Measurements from ENCODE around the gene AAGAB. TPM values are rescaled to one million over a fixed set of nuclear protein-coding genes. Genes with fewer than 3 reads are reported as not detected.

AAGAB gene
- total RNA-seq, 2 donors from 2014 or later = 51.7 to 65.0 TPM

DNA sequence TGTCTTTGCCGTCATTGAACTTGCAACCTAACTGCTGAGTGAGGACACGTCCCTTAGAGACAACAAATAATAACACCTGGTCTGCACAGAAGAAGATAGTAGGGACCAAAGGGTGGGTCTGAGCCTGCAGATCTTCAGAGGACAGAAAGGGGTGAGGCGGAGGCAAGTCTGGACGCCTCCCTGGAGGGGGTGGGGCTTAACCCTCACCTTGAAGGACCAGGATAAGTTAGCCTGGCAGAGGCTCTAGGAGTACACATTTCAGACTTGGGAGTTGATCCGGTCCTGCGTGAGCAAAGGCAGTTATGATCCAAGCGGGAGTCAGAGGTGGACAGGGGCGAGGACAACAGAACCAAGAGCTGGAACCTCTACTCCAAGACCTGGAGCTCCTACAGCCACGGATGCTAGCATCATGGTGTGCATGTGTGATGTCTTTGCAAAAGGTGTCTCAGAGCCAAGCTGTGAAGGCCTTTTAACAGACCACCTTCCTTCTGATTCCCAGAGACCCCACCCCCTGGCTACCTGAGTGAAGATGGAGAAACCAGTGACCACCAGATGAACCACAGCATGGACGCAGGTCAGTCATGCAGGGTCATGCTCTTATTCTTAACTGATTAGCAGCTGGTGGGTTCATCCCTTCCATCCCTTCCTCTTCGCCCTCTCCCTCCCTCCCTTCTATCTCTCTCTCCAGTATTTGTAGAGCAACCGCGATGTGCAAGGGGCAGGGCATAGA lies 88.0 kb downstream of the AAGAB start:
- DNase-seq = no peak
- Mint-ChIP-seq H3K27me3 (ENCODE audit: low read depth) (no peaks in the 10 kb centered on the region), H3K36me3 (ENCODE audit: insufficient read depth in 2 of 2) (peaks cover 5% of the 10 kb centered on the region in 2 donors), H3K4me3 (no peak overlapping the region), H3K4me1 (ENCODE audit: low read depth) (peaks cover 26% of the 10 kb centered on the region), H3K27ac (no peak overlapping the region), H3K9me3 (no peaks in the 10 kb centered on the region)
- ATAC-seq (replicated peaks in 1 of 2) = no peak

GRCh38 chr15:67165254-67166253 lies 88.9 kb downstream of the AAGAB start:
- ATAC-seq (replicated peaks in 1 of 2) = no peak
- Mint-ChIP-seq H3K4me3 (no peak overlapping the region), H3K4me1 (ENCODE audit: low read depth) (peaks cover 21% of the 10 kb centered on the region), H3K36me3 (ENCODE audit: insufficient read depth in 2 of 2) (peaks cover 5% of the 10 kb centered on the region in 2 donors), H3K27ac (no peak overlapping the region), H3K27me3 (ENCODE audit: low read depth) (no peaks in the 10 kb centered on the region), H3K9me3 (no peaks in the 10 kb centered on the region)
- DNase-seq = no peak

- H3K4me3 Mint-ChIP-seq = no peak overlapping the region
- ATAC-seq (replicated peaks in 1 of 2) = no peak
- peaks cover 5% of the 10 kb centered on the region in 2 donors for H3K36me3 Mint-ChIP-seq (ENCODE audit: insufficient read depth in 2 of 2)
- H3K27me3 Mint-ChIP-seq (ENCODE audit: low read depth) = no peaks in the 10 kb centered on the region
- H3K9me3 Mint-ChIP-seq = no peaks in the 10 kb centered on the region
- no peak for DNase-seq
- H3K27ac Mint-ChIP-seq = no peak overlapping the region
- H3K4me1 Mint-ChIP-seq (ENCODE audit: low read depth) = peaks cover 14% of the 10 kb centered on the region
Measured at GRCh38 chr15:67164811-67165253, 89.6 kb downstream of the AAGAB start.

DNA sequence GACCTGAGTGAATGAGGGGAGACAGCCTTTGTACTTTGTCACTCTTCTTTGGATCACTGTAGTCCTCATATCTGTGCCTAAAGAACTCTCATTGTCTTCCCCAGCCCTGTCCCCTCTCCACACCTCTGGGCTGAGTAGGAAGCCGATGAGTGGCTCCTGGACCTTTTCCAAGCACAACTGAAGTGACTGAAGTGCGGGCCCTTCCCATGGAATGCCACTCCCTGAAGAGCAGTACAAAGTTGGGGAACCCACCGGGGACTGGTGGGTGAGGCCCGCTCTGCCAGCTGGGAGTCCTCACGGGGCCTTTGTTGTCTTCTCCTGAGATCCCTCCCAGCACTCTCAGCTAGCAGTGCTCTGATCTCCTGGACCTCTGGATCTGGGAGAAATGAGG lies 90.1 kb downstream of the AAGAB start:
- Mint-ChIP-seq H3K36me3 (ENCODE audit: insufficient read depth in 2 of 2) (peaks cover 5% of the 10 kb centered on the region in 2 donors), H3K4me3 (no peak overlapping the region), H3K27ac (no peak overlapping the region), H3K9me3 (no peaks in the 10 kb centered on the region), H3K27me3 (ENCODE audit: low read depth) (no peaks in the 10 kb centered on the region), H3K4me1 (ENCODE audit: low read depth) (peaks cover 9% of the 10 kb centered on the region)
- DNase-seq = no peak
- ATAC-seq (replicated peaks in 1 of 2) = no peak

DNA sequence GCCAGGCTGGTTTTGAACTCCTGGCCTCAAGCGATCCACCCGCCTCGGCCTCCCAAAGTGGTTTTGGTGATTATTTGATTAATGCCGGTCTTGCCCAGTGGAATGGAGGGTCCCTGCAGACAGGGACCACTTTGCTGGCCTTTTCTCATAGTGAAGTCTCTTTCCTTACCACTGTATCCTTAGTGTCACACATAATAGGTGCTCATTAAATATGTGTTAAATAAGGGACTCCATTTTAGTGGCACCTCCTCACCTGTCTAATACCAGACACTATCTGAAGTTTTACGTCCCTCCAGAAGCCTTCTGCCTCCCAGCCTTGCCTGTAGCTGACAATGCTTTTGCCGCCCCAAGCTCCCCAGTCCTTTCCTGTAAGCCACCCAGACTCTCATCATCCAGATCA lies 91.3 kb downstream of the AAGAB start:
- Mint-ChIP-seq H3K4me3 (no peak overlapping the region), H3K36me3 (ENCODE audit: insufficient read depth in 2 of 2) (peaks cover 0 to 5% of the 10 kb centered on the region in 2 donors), H3K27ac (no peak overlapping the region), H3K4me1 (ENCODE audit: low read depth) (peaks cover 3% of the 10 kb centered on the region), H3K27me3 (ENCODE audit: low read depth) (no peaks in the 10 kb centered on the region), H3K9me3 (no peaks in the 10 kb centered on the region)
- ATAC-seq (replicated peaks in 1 of 2) (no peak), DNase-seq (no peak)

GRCh38 chr15:67161881-67162280 lies 92.6 kb downstream of the AAGAB start:
- ATAC-seq (replicated peaks in 1 of 2) (no peak), DNase-seq (no peak)
- H3K9me3 Mint-ChIP-seq = no peaks in the 10 kb centered on the region
- peaks cover 0 to 5% of the 10 kb centered on the region in 2 donors for H3K36me3 Mint-ChIP-seq (ENCODE audit: insufficient read depth in 2 of 2)
- no peak overlapping the region for H3K27ac Mint-ChIP-seq
- H3K4me1 Mint-ChIP-seq (ENCODE audit: low read depth) = peaks cover 10% of the 10 kb centered on the region
- no peaks in the 10 kb centered on the region for H3K27me3 Mint-ChIP-seq (ENCODE audit: low read depth)
- no peak overlapping the region for H3K4me3 Mint-ChIP-seq

GRCh38 chr15:67161412-67161811 lies 93.0 kb downstream of the AAGAB start:
- Mint-ChIP-seq H3K4me3 (no peak overlapping the region), H3K36me3 (ENCODE audit: insufficient read depth in 2 of 2) (peaks cover under 1 to 4% of the 10 kb centered on the region in 2 donors), H3K27ac (no peak overlapping the region), H3K9me3 (peaks cover 0 to 2% of the 10 kb centered on the region in 2 donors), H3K4me1 (ENCODE audit: low read depth) (peaks cover 10% of the 10 kb centered on the region), H3K27me3 (ENCODE audit: low read depth) (no peaks in the 10 kb centered on the region)
- ATAC-seq (replicated peaks in 1 of 2) (no peak), DNase-seq (no peak)

- DNase-seq = no peak
- peaks cover 3 to 4% of the 10 kb centered on the region in 2 donors for H3K9me3 Mint-ChIP-seq
- H3K4me3 Mint-ChIP-seq = no peak overlapping the region
- no peaks in the 10 kb centered on the region for H3K27me3 Mint-ChIP-seq (ENCODE audit: low read depth)
- no peak for ATAC-seq (replicated peaks in 1 of 2)
- peaks cover 10% of the 10 kb centered on the region for H3K4me1 Mint-ChIP-seq (ENCODE audit: low read depth)
- H3K27ac Mint-ChIP-seq = no peak overlapping the region
- peaks cover 3 to 7% of the 10 kb centered on the region in 2 donors for H3K36me3 Mint-ChIP-seq (ENCODE audit: insufficient read depth in 2 of 2)
Measured at GRCh38 chr15:67158367-67158766, 96.1 kb downstream of the AAGAB start.

- Mint-ChIP-seq H3K9me3 (peaks cover 3 to 4% of the 10 kb centered on the region in 2 donors), H3K4me1 (ENCODE audit: low read depth) (peaks cover 13% of the 10 kb centered on the region), H3K27ac (no peak overlapping the region), H3K27me3 (ENCODE audit: low read depth) (no peaks in the 10 kb centered on the region), H3K4me3 (no peak overlapping the region), H3K36me3 (ENCODE audit: insufficient read depth in 2 of 2) (peaks cover 5 to 9% of the 10 kb centered on the region in 2 donors)
- ATAC-seq (replicated peaks in 1 of 2) (no peak), DNase-seq (no peak)
Measured at GRCh38 chr15:67157521-67158252, 96.8 kb downstream of the AAGAB start.

GRCh38 chr15:67156834-67157233 lies 97.6 kb downstream of the AAGAB start:
- H3K4me1 Mint-ChIP-seq (ENCODE audit: low read depth) = peaks cover 21% of the 10 kb centered on the region
- DNase-seq = no peak
- H3K27me3 Mint-ChIP-seq (ENCODE audit: low read depth) = no peaks in the 10 kb centered on the region
- peaks cover 5 to 9% of the 10 kb centered on the region in 2 donors for H3K36me3 Mint-ChIP-seq (ENCODE audit: insufficient read depth in 2 of 2)
- no peak overlapping the region for H3K4me3 Mint-ChIP-seq
- no peak overlapping the region for H3K27ac Mint-ChIP-seq
- H3K9me3 Mint-ChIP-seq = peaks cover 3 to 4% of the 10 kb centered on the region in 2 donors
- peak; percentile 49 to 85 for ATAC-seq (replicated peaks in 1 of 2)

GRCh38 chr15:67156426-67156825 lies 98.0 kb downstream of the AAGAB start:
- peaks cover 5 to 9% of the 10 kb centered on the region in 2 donors for H3K36me3 Mint-ChIP-seq (ENCODE audit: insufficient read depth in 2 of 2)
- no peaks in the 10 kb centered on the region for H3K27me3 Mint-ChIP-seq (ENCODE audit: low read depth)
- peaks cover 3 to 4% of the 10 kb centered on the region in 2 donors for H3K9me3 Mint-ChIP-seq
- peaks cover 21% of the 10 kb centered on the region for H3K4me1 Mint-ChIP-seq (ENCODE audit: low read depth)
- DNase-seq = no peak
- H3K4me3 Mint-ChIP-seq = no peak overlapping the region
- H3K27ac Mint-ChIP-seq = peak overlapping the region; percentile 38
- ATAC-seq (replicated peaks in 1 of 2) = no peak

DNA sequence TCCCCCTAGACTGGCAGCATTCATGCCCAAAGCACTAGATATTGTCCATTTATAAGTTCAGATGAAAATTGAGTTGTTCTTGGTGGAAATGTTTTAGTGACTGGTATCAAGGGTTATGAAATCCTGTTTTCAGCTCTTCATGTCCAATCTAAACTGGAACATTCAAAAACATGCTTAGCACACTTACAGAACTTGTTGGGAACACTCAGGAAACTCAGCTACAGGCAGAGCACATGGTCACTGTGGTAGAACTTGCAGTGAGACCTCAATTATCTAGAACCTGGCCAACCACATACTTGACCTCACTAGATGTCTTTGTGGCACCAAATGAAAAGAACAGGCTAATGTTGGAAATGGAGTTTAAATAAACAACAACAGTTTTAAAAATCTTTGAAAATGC lies 100.2 kb downstream of the AAGAB start:
- H3K4me3 Mint-ChIP-seq = no peak overlapping the region
- peaks cover 3 to 4% of the 10 kb centered on the region in 2 donors for H3K9me3 Mint-ChIP-seq
- H3K4me1 Mint-ChIP-seq (ENCODE audit: low read depth) = peaks cover 39% of the 10 kb centered on the region
- no peak for DNase-seq
- no peak for ATAC-seq (replicated peaks in 1 of 2)
- no peaks in the 10 kb centered on the region for H3K27me3 Mint-ChIP-seq (ENCODE audit: low read depth)
- peaks cover 5 to 9% of the 10 kb centered on the region in 2 donors for H3K36me3 Mint-ChIP-seq (ENCODE audit: insufficient read depth in 2 of 2)
- no peak overlapping the region for H3K27ac Mint-ChIP-seq

Data from activated T-cell treated with anti-CD3 and anti-CD28 coated beads, Interleukin-2, amount 50 U/mL, for 72 hours (primary cell).